Body of pancreas (tissue), 4 donors: ENCODE results near the gene SLC17A2.

Source experiments
- POLR2A ChIP-seq, 3 donors: fragments of 450-650 bp; IDR thresholded peaks; one replicate each; pipeline ENCODE4 v1.6.1; 2016; ENCODE audit warnings: antibody characterized with exemption in 3 of 3, mild to moderate bottlenecking in 2 of 3
- TF ChIP-seq, protein P1 (sequence below), 7 experiments: fragments of 450-650 bp in 4 of 7; fragments of 200-600 bp in 3 of 7; sonication (generic) in 3 of 7; IDR thresholded peaks; one replicate each; pipeline ENCODE4 v1.5.1; 2016 to 2019; ENCODE audit warnings: antibody characterized with exemption in 7 of 7

DNA sequence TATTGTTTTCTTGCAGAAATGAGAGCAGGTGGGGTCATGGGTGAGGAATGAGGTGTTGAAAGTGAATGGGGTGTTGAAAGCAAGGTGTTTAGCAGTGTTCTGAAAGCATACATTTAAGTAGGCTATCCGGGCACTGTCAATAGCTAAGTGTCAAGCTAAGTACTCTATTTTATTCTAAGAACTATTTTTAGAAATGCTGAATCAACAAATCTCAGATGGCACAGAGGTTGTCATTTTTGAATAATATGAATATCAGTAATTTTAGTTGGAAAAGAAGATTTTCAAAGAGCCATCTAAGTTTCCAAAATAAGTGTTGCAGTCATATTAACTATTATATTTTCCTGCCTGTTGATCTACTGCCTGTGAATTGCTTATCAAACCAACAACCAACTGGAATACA, 34.7 kb downstream of the SLC17A2 start:
- no peak for TF ChIP-seq POLR2A (IDR thresholded peaks at IDR 0.05)
- TF ChIP-seq, protein P1, sequence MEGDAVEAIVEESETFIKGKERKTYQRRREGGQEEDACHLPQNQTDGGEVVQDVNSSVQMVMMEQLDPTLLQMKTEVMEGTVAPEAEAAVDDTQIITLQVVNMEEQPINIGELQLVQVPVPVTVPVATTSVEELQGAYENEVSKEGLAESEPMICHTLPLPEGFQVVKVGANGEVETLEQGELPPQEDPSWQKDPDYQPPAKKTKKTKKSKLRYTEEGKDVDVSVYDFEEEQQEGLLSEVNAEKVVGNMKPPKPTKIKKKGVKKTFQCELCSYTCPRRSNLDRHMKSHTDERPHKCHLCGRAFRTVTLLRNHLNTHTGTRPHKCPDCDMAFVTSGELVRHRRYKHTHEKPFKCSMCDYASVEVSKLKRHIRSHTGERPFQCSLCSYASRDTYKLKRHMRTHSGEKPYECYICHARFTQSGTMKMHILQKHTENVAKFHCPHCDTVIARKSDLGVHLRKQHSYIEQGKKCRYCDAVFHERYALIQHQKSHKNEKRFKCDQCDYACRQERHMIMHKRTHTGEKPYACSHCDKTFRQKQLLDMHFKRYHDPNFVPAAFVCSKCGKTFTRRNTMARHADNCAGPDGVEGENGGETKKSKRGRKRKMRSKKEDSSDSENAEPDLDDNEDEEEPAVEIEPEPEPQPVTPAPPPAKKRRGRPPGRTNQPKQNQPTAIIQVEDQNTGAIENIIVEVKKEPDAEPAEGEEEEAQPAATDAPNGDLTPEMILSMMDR (IDR thresholded peaks at IDR 0.05), result no peak
